Measurements from ENCODE around the gene KCTD12.

The KCTD12 gene

GRCh38 chr13:76830805-76831204, 55.4 kb downstream of the KCTD12 start:
- no peaks in the 10 kb centered on the region for H3K27me3 ChIP-seq (ENCODE audit: insufficient read depth, low read length, poor library complexity)
- no peaks in the 10 kb centered on the region for H3K79me1 ChIP-seq (ENCODE audit: low read length)
- H3K4me1 ChIP-seq (ENCODE audit: control insufficient read depth, low read depth, low read length) = no peaks in the 10 kb centered on the region
- no peaks in the 10 kb centered on the region for H3K36me3 ChIP-seq (ENCODE audit: control insufficient read depth, insufficient read depth, low read length)
- WGBS (ENCODE audit: extremely low coverage, insufficient coverage, low lambda C conversion rate) = no CpG with 5 or more reads among the region's 10 CpGs
- H3K4me3 ChIP-seq (ENCODE audit: low read length) = no peak overlapping the region
- H2AK5ac ChIP-seq (ENCODE audit: low read length) = no peak overlapping the region
- H4K8ac ChIP-seq (ENCODE audit: low read depth, low read length) = no peak overlapping the region
- no peak for DNase-seq
- H4K5ac ChIP-seq (ENCODE audit: low read length) = no peak overlapping the region
- H3K23ac ChIP-seq (ENCODE audit: low read length) = no peak overlapping the region
- H3K56ac ChIP-seq (ENCODE audit: low read length) = no peak overlapping the region
- no peak overlapping the region for H2BK5ac ChIP-seq (ENCODE audit: low read length)
- H2BK15ac ChIP-seq (replicated peaks; ENCODE audit: low read depth) = no peak overlapping the region
- no peak overlapping the region for H3K4me2 ChIP-seq (ENCODE audit: low read length)
- no peak overlapping the region for H2BK120ac ChIP-seq (ENCODE audit: low read depth, low read length)
- H3K9ac ChIP-seq (ENCODE audit: low read length) = no peak overlapping the region
- no peaks in the 10 kb centered on the region for H3K79me2 ChIP-seq (ENCODE audit: control insufficient read depth, insufficient read depth, low read length)
- H3K27ac ChIP-seq (ENCODE audit: low read depth, low read length) = no peak overlapping the region
- H3K4ac ChIP-seq (ENCODE audit: low read depth, low read length) = no peak overlapping the region
- H3K18ac ChIP-seq (ENCODE audit: low read length) = no peak overlapping the region

Measured in mesendoderm (in vitro differentiated cells).